ENCODE measurements around the gene GPN2.
"Not testable (repeated sequence)": the region's sequence is repeated elsewhere in the genome, so short reads cannot be mapped to it uniquely, and the experiment has no call there.

The GPN2 gene

GRCh38 chr1:26877326-26877725, 12.8 kb downstream of the GPN2 start (continued):
- TF ChIP-seq ZNF449 (tag by site-specific recombination; IDR thresholded peaks at IDR 0.05) (no peak), ZNF19 (tag by site-specific recombination; IDR thresholded peaks at IDR 0.05; ENCODE audit: low read depth) (no peak), ZNF792 (tag by site-specific recombination; IDR thresholded peaks at IDR 0.05) (no peak)
- TF ChIP-seq, protein P1, sequence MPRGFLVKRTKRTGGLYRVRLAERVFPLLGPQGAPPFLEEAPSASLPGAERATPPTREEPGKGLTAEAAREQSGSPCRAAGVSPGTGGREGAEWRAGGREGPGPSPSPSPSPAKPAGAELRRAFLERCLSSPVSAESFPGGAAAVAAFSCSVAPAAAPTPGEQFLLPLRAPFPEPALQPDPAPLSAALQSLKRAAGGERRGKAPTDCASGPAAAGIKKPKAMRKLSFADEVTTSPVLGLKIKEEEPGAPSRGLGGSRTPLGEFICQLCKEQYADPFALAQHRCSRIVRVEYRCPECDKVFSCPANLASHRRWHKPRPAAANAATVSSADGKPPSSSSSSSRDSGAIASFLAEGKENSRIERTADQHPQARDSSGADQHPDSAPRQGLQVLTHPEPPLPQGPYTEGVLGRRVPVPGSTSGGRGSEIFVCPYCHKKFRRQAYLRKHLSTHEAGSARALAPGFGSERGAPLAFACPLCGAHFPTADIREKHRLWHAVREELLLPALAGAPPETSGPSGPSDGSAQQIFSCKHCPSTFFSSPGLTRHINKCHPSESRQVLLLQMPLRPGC (tag by site-specific recombination; IDR thresholded peaks at IDR 0.05), result no peak

- CTCF ChIA-PET, result interaction anchor here (1.4 kb wide), 1 partner anchor 13 kb away, joined by 3 read pairs; no protein-coding TSS in a partner anchor
- TF ChIP-seq ZNF24 (tag by site-specific recombination; IDR thresholded peaks at IDR 0.05) (no peak), ZNF658 (tag by site-specific recombination; IDR thresholded peaks at IDR 0.05) (no peak), ZNF121 (tag by site-specific recombination; IDR thresholded peaks at IDR 0.05) (no peak), HOXD13 (CRISPR knock-in tag; IDR thresholded peaks at IDR 0.05; ENCODE audit: borderline replicate concordance) (no peak), ZNF157 (tag by site-specific recombination; IDR thresholded peaks at IDR 0.05) (no peak), ZNF670 (tag by site-specific recombination; IDR thresholded peaks at IDR 0.05; ENCODE audit: low read depth) (no peak), ZNF639 (tag by site-specific recombination; IDR thresholded peaks at IDR 0.05) (no peak), ZNF239 (tag by site-specific recombination; IDR thresholded peaks at IDR 0.05) (no peak)
- Histone ChIP-seq H3K27ac (ENCODE audit: extremely low read depth, low read depth, low read length) (no peak overlapping the region), H3K36me3 (ENCODE audit: control insufficient read depth in 2 of 2, insufficient read depth in 1 of 2, low read length in 2 of 2) (peaks cover 24 to 51% of the 10 kb centered on the region in 2 experiments), H3K4me3 (ENCODE audit: low read depth, low read length) (no peak overlapping the region), H3K4me1 (ENCODE audit: control insufficient read depth, insufficient read depth, low read length) (no peaks in the 10 kb centered on the region), H3K9me3 (ENCODE audit: control insufficient read depth, insufficient read depth, low read depth, low read length) (no peaks in the 10 kb centered on the region)
- POLR2A ChIA-PET, result interaction anchor here (2.2 kb wide), 1 partner anchor 10 kb away, joined by 14 read pairs; no protein-coding TSS in a partner anchor
Observed at GRCh38 chr1:26874896-26875295, 15.2 kb downstream of the GPN2 start.

DNA sequence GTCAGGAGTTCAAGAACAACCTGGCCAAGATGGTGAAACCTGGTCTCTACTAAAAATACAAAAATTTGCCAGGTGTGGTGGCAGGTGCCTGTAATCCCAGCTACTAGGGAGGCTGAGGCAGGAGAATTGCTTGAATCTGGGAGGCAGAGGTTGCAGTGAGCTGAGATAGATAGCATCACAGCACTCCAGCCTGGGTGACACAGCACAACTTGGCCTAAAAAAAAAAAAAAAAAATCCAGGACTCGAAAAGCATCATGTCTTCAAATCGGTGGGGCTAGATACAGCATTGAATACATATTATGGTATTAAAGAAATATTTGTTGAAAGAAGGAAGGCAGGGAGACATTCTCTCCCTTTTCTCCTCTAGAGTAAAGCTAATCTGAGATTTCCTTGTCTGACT, 17.0 kb downstream of the GPN2 start:
- ChIA-PET POLR2A (interaction anchor here (0.7 to 2.2 kb wide), 5 partner anchors 8 to 73 kb away, joined by 3 to 14 read pairs (median 3); partner anchors contain the start of gene GPN2), CTCF (interaction anchor here (0.6 to 2.6 kb wide), 5 partner anchors 13 to 551 kb away, joined by 3 to 8 read pairs (median 4); no protein-coding TSS in a partner anchor)
- peaks cover 11 to 34% of the 10 kb centered on the region in 2 experiments for H3K36me3 ChIP-seq (ENCODE audit: control insufficient read depth in 2 of 2, insufficient read depth in 1 of 2, low read length in 2 of 2)
- H3K9me3 ChIP-seq (ENCODE audit: control insufficient read depth, insufficient read depth, low read depth, low read length); H3K4me1 ChIP-seq (ENCODE audit: control insufficient read depth, insufficient read depth, low read length); H3K4me3 ChIP-seq (ENCODE audit: low read depth, low read length); H3K27ac ChIP-seq (ENCODE audit: extremely low read depth, low read depth, low read length): not testable (repeated sequence)

DNA sequence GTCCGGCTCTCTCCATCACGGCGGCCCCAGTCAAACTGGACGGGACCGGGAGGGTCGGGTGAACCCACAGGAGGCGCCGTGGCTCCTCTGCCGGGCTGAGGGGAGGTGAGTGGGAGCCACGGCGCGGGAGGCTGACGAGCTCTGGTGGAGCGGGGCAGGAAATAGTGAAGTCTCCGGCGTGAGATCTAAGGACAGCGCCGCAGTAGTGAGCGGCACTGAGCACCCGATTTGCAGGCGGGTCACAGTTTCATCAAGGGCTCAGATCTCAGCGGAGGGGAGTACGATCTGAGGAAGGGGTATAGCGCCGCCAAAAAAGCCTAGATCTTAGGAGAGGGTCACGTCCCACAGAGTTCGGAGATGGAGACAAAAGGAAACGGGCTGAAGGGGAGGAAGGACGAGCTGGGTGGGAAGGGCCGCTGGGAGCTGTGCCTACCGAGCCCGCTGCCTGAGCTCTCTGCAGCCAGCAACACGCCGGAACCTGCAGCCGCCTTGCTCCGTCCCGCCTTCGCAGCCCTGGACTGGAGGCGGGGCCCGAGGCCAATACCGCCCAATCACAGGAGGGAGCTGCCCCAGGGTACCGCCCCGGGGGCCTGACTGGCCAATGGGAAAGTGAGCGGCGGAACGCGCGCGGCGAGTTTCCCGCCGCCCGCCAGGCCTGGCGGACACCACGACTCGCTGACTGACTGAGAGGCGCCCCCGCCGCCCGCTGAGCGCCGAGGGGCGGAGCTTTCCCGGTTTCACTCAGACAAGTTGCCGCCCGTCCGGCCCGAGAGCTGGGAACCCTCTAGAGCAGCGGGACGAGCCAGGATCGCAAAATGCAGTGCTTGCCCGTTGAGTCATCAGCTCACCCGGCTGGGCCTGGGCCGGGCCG, 25.2 kb downstream of the GPN2 start:
- 0 out of 2 replicates have a peak, but pooled peaks cover 2% of the 10 kb centered on the region for H3K4me1 ChIP-seq (ENCODE audit: control insufficient read depth, insufficient read depth, low read length)
- POLR2A ChIA-PET, result interaction anchor here (0.5 to 2.6 kb wide), 35 partner anchors 9 to 908 kb away, joined by 3 to 30 read pairs (median 4); partner anchors contain the start of genes GPATCH3, GPN2, HMGN2 and NUDC
- peak overlapping the region; percentile 61 for H3K27ac ChIP-seq (ENCODE audit: extremely low read depth, low read depth, low read length)
- H3K36me3 ChIP-seq (ENCODE audit: control insufficient read depth in 2 of 2, insufficient read depth in 1 of 2, low read length in 2 of 2), result no peaks in the 10 kb centered on the region
- peak overlapping the region; percentile 59 for H3K4me3 ChIP-seq (ENCODE audit: low read depth, low read length)
- CTCF ChIA-PET, result interaction anchor here (0.5 to 4.1 kb wide), 10 partner anchors 9 to 788 kb away, joined by 3 to 18 read pairs (median 4); partner anchors contain the start of gene ZDHHC18
- no peaks in the 10 kb centered on the region for H3K9me3 ChIP-seq (ENCODE audit: control insufficient read depth, insufficient read depth, low read depth, low read length)
- TF ChIP-seq ZNF518A (tag by site-specific recombination; conservative IDR thresholded peaks at IDR 0.05; ENCODE audit: low read depth), result peak; percentile 41
- TF ChIP-seq ZBTB8A (tag by site-specific recombination; IDR thresholded peaks at IDR 0.05), result peak; percentile 92
- no peak for TF ChIP-seq ZNF473 (tag by site-specific recombination; IDR thresholded peaks at IDR 0.05)
- peak; percentile 74 for TF ChIP-seq ZNF692 (tag by site-specific recombination; IDR thresholded peaks at IDR 0.05)

Data from HEK293 (cell line).